T-helper 1 cell (primary cell): Measurements from ENCODE around the gene ABCD3.
A peak's percentile ranks its signal among the peaks of the same experiment; 100 is the strongest.

Experiments
- DNase-seq, 5 donors: peaks; one replicate each; pipeline ENCODE4 v3.0.0-alpha.2; 2012 to 2020

ABCD3 gene

GRCh38 chr1:94528299-94528698 is 110.1 kb downstream of the ABCD3 start:
- no peak for DNase-seq

- DNase-seq = no peak
Observed at GRCh38 chr1:94528826-94529225, 110.6 kb downstream of the ABCD3 start.

- DNase-seq = no peak
Observed at GRCh38 chr1:94529416-94529815, 111.2 kb downstream of the ABCD3 start.

- DNase-seq = no peak
Observed at GRCh38 chr1:94530373-94530878, 112.2 kb downstream of the ABCD3 start.

GRCh38 chr1:94531664-94532063 is 113.5 kb downstream of the ABCD3 start:
- DNase-seq = no peak

GRCh38 chr1:94532077-94532476 is 113.9 kb downstream of the ABCD3 start:
- no peak for DNase-seq

- no peak for DNase-seq
Observed at GRCh38 chr1:94535095-94535494, 116.9 kb downstream of the ABCD3 start.

GRCh38 chr1:94535879-94536278 is 117.7 kb downstream of the ABCD3 start:
- DNase-seq = no peak

- DNase-seq = no peak
Observed at GRCh38 chr1:94537254-94537653, 119.1 kb downstream of the ABCD3 start.

GRCh38 chr1:94538243-94538827 is 120.1 kb downstream of the ABCD3 start:
- no peak for DNase-seq

GRCh38 chr1:94539496-94539895 is 121.3 kb downstream of the ABCD3 start:
- DNase-seq = no peak

- DNase-seq = no peak
Observed at GRCh38 chr1:94540440-94541245, 122.5 kb downstream of the ABCD3 start.

- DNase-seq = peak in 4 of 5 donors; percentile 3 to 68 (median 14)
Observed at GRCh38 chr1:94541246-94542087, 123.3 kb downstream of the ABCD3 start, which contains the start of gene F3. F3 (minus strand) TSS chr1:94541759; CDS start chr1:94541636, 123 bp downstream.

- DNase-seq = no peak
Observed at GRCh38 chr1:94542088-94542870, 124.1 kb downstream of the ABCD3 start.

- no peak for DNase-seq
Observed at GRCh38 chr1:94543001-94543400, 124.8 kb downstream of the ABCD3 start.

GRCh38 chr1:94543893-94544635 is 125.9 kb downstream of the ABCD3 start:
- DNase-seq = no peak

- no peak for DNase-seq
Observed at GRCh38 chr1:94544706-94545490, 126.7 kb downstream of the ABCD3 start.

- DNase-seq = no peak
Observed at GRCh38 chr1:94549706-94550105, 131.5 kb downstream of the ABCD3 start.

GRCh38 chr1:94550396-94550795 is 132.2 kb downstream of the ABCD3 start:
- DNase-seq = no peak

GRCh38 chr1:94550800-94551241 is 132.6 kb downstream of the ABCD3 start:
- DNase-seq = no peak

- DNase-seq = no peak
Observed at GRCh38 chr1:94551449-94551848, 133.3 kb downstream of the ABCD3 start.
